Mesodermal cell (in vitro differentiated cells): Measurements from ENCODE around the gene TMEM94.
"Not testable (repeated sequence)": the region's sequence is repeated elsewhere in the genome, so short reads cannot be mapped to it uniquely, and the experiment has no call there.

Experiments
- H3K27ac ChIP-seq: 2 replicates; pipeline ENCODE4 v1.7.0; 2013; ENCODE audit warnings: mild to moderate bottlenecking, low read depth, low read length, moderate library complexity; ENCODE audit not compliant: severe bottlenecking
- H3K36me3 ChIP-seq: 2 replicates; pipeline ENCODE4 v1.7.1; 2013; ENCODE audit warnings: mild to moderate bottlenecking, low read length, moderate library complexity; ENCODE audit not compliant: control insufficient read depth, insufficient read depth
- H3K4me1 ChIP-seq: one replicate; pipeline ENCODE4 v1.7.1; 2013; ENCODE audit warnings: mild to moderate bottlenecking, low read length; ENCODE audit not compliant: insufficient read depth, control insufficient read depth, poor library complexity, severe bottlenecking
- H3K4me3 ChIP-seq: 2 replicates; pipeline ENCODE4 v1.7.0; 2013; ENCODE audit warnings: low read length, control low read depth, mild to moderate bottlenecking; ENCODE audit not compliant: insufficient read depth, poor library complexity, severe bottlenecking; ENCODE audit errors: extremely low read depth
- H3K9me3 ChIP-seq: 2 replicates; pipeline ENCODE4 v1.7.1; 2013; ENCODE audit warnings: mild to moderate bottlenecking, low read length, moderate library complexity; ENCODE audit not compliant: control insufficient read depth
- WGBS, 2 experiments: methylation state at CpG; one replicate each; pipeline ENCODE4 v1.1.5; 2013; ENCODE audit warnings: missing lambda C conversion rate in 2 of 2; ENCODE audit not compliant: insufficient coverage in 2 of 2; 5-methylcytosine and 5-hydroxymethylcytosine counted together

Gene TMEM94

DNA sequence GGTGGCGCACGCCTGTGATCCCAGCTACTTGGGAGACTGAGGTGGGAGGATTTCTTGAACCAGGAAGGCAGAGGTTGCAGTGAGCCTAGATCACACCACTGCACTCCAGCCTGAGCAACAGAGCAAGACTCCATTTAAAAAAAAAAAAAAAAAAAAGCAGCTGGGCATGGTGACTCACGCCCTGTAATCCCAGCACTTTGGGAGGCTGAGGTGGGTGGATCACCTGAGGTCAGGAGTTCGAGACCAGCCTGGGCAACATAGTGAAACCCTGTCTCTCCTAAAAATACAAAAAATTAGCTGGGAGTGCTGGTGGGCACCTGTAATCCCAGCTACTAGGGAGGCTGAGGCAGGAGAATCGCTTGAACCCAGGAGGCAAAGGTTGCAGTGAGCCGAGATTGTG, 10.5 kb upstream of the TMEM94 start:
- H3K9me3 ChIP-seq, H3K27ac ChIP-seq, H3K36me3 ChIP-seq, H3K4me3 ChIP-seq: not testable (repeated sequence)
- WGBS, 2 experiments = 89 to 100% methylated on average over 2 to 4 of the region's 6 CpGs
- peaks cover 20% of the 10 kb centered on the region for H3K4me1 ChIP-seq

DNA sequence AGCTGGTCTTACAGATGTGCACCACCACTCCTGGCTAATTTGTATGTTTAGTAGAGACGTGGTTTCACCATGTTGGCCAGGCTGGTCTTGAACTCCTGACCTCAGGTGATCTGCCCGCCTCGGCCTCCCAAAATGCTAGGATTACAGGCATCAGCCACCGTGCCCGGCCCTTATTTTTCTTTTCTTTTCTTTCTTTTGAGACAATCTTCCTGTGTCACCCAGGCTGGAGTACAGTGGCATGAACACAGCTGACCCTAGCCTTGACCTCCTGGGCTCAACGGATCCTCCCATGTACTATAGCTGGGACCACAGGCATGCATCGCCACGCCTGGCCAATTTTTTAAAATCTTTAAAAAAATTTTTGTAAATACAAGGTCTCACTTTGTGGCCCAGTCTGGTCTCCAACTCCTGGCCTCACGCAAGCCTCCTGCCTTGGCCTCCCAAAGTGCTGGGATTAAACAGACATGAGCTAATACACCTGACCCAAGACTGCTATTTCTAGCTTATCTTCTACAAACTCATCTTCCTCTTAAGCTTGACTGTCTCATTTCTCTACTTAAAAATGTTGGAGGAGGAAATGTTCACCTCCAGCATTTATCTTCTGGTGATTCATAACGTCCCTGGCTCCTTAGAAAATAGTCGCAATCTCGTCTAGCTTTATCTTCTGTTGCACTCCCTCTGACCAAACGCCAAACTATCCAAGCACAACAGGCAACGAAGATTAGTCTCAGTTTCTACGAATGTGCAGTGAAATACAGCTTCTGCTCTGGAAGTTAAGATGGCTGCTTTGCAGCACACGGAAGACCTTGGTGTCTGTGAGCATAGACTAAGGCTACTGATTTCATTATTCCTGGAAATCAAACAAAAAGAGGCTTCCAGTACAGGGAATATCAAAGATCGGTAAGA, 8.2 kb upstream of the TMEM94 start:
- 86 to 90% methylated on average over 16 to 17 of the region's 17 CpGs for WGBS, 2 experiments
- Histone ChIP-seq H3K4me1 (peaks cover 8% of the 10 kb centered on the region), H3K27ac (peak overlapping the region; percentile 36), H3K36me3 (no peaks in the 10 kb centered on the region), H3K4me3 (no peak overlapping the region), H3K9me3 (no peaks in the 10 kb centered on the region)

DNA sequence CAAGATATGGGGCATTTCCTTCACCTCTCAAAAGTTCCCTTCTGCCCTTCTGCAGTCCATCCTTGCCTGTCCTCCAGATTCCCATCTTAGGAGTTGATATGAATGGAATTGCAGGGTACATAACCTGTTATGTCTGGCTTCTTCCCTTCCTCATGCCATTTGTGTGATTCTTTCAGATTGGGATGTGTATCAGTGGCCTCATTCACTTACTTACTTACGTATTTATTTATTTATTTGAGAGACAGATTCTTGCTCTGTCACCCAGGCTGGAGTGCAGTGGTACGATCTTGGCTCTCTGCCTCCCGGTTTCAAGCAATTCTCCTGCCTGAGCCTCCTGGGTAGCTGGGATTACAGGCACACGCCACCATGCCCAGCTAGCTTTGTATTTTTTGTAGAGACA, 6.2 kb upstream of the TMEM94 start:
- Histone ChIP-seq H3K27ac (no peak overlapping the region), H3K4me1 (peaks cover 11% of the 10 kb centered on the region), H3K4me3 (no peak overlapping the region), H3K9me3 (no peaks in the 10 kb centered on the region), H3K36me3 (no peaks in the 10 kb centered on the region)
- 92 to 94% methylated on average over 3 to 4 of the region's 4 CpGs for WGBS, 2 experiments

DNA sequence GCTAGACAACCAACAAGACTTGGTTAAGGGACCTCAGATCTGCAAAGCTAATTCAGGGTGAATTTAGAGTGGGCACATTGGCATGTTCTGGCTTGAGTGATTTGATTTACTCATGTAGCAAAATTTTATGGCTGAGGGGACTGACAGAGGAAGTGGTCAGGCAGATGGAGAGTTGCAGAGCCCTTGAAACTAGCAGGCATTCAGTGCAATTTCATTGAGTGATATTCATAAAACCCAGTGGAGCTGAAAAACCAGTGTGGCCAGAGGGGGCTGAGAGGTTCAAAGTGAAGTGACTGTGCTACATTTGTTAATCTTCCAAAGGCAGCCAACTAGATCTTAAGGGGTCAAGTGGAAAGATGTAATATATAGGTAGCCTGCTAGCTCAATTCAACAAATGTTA, 2.2 kb upstream of the TMEM94 start:
- Histone ChIP-seq H3K9me3 (no peaks in the 10 kb centered on the region), H3K4me3 (no peak overlapping the region), H3K36me3 (no peaks in the 10 kb centered on the region), H3K4me1 (peaks cover 16% of the 10 kb centered on the region), H3K27ac (no peak overlapping the region)

DNA sequence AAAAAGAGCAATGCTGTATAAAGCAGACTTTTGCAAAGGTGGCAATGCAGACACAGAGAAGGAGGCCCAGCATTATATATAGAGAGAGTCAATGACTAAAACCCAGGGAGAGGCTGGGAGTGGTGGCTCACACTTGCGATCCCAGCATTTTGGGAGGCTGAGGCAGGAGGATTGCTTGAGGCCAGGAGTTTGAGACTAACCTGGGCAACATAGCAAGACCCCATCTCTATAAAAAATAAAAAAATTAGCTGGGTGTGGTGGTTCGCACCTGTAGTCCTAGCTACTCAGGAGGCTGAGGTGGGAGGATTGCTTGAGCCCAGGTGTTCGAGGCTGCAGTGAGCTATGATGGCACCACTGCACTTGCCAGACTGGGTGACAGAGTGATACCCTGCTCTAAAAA, 1.8 kb upstream of the TMEM94 start:
- 100% methylated on average over 3 of the region's 3 CpGs; no CpG with 5 or more reads in 1 of the 2 experiments for WGBS, 2 experiments
- H3K36me3 ChIP-seq, H3K4me3 ChIP-seq, H3K9me3 ChIP-seq, H3K27ac ChIP-seq: not testable (repeated sequence)
- peaks cover 16% of the 10 kb centered on the region for H3K4me1 ChIP-seq

DNA sequence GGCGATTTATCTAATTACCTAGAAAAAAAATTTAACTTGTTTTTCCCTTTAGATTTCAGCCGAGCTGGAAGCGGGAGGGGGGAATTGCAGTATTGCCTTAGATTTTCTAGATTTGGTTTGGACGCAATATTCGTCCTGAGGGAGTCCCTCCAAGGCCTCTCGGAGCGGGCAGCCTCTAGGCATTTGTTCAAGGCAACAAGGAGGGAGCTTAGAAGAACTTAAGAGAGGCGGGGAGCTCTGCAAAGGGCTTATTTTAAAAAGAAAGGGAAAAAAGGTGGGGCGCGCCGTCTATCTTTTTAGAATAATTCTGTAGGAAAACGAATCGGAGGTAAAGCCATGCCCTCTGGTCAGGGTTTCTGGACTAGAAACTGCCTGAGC, 407 bp upstream of the TMEM94 start:
- H3K4me3 ChIP-seq = peak overlapping the region; percentile 76
- H3K4me1 ChIP-seq = peaks cover 16% of the 10 kb centered on the region
- H3K36me3 ChIP-seq = no peaks in the 10 kb centered on the region
- H3K9me3 ChIP-seq = no peaks in the 10 kb centered on the region
- WGBS, 2 experiments = 12% methylated on average over 10 to 11 of the region's 13 CpGs
- H3K27ac ChIP-seq = peak overlapping the region; percentile 62

DNA sequence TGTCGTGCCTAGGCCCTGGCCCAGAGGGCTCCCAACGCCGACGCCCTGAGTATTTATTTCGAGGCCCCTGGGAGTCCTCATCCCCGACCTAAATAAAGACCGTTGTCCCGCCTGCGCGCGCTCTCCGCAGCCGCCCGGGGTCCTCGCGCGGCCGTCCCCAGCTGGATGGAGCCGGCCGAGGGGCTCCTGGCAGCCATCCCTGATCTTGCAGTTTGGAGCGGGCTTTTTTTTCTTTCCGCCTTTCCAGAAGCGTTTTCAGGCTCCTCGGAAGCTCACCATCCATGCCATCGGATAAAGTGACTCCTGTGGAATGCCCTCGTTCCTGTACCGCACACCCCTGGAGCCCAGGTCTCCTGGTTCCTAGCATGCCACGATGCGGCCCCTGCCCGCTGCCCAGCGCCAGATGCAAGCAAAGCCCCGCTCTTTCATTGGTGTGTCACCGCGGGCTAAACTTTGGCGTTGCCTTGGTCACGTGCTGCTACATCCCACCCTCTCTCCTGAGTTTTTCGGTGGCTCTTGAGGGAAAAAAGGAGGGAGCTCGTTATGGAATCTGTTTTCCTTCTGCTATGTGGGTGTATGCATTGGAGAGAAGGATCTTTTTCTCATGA, 716 bp downstream of the TMEM94 start:
- no peaks in the 10 kb centered on the region for H3K36me3 ChIP-seq
- no peaks in the 10 kb centered on the region for H3K9me3 ChIP-seq
- H3K4me1 ChIP-seq = peaks cover 16% of the 10 kb centered on the region
- peak overlapping the region; percentile 76 for H3K4me3 ChIP-seq
- H3K27ac ChIP-seq = peak overlapping the region; percentile 87
- WGBS, 2 experiments = 2% methylated on average over 34 to 37 of the region's 38 CpGs

DNA sequence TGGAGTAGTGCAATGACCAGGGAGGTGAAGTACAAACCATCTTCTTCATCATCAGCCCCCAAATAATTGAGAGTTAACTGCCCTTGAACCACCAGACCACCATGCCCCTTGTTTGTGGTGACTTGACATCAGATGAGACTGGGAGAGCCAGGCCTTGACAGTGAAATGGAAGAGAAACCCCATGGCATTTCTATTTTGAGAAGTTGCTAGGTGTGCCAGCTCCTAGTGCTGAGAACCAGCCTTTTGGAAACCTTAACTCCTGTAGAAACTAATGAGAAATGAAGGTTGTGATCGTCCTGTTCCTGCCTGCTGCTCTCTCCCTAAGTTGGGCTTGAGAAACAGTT, 2.8 kb downstream of the TMEM94 start:
- no peaks in the 10 kb centered on the region for H3K9me3 ChIP-seq
- H3K4me3 ChIP-seq = no peak overlapping the region
- WGBS, 2 experiments = no CpG with 5 or more reads among the region's 1 CpG
- no peaks in the 10 kb centered on the region for H3K36me3 ChIP-seq
- no peak overlapping the region for H3K27ac ChIP-seq
- H3K4me1 ChIP-seq = peaks cover 10% of the 10 kb centered on the region

DNA sequence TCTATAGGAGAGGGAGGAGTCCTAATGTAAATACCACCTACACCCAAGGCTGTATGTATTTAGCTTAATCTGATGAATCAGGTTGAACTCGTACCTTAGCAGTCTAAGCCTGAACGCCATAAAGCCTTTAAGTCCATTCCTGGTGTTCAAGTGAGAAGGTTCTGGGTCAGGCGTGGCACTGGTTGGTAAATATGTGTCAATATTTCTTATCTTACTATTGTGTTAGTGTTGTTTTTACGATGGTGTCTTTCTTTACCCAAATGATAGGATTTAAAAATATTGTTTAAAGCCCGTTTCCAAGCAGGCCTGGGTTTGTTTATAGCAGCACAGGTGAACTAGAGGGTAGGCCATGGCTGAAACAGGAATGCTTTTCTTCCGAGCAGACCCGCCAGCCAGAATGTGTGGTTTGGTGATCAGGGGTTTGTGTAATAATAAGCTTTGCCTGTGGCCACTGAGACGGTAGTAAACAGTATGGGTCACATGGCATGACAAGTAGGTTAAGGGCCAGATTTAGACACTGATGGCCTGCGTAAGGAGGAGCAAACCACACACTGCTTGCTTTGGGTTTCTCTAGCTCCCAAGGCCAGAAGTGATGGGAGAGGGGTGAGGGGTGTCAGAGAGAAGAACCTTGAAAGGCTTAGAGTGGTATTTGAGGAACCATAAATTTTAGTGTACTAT, 3.3 kb downstream of the TMEM94 start:
- no peak overlapping the region for H3K27ac ChIP-seq
- WGBS, 2 experiments = 93 to 96% methylated on average over 7 to 9 of the region's 9 CpGs
- H3K4me3 ChIP-seq = no peak overlapping the region
- no peaks in the 10 kb centered on the region for H3K36me3 ChIP-seq
- no peaks in the 10 kb centered on the region for H3K9me3 ChIP-seq
- peaks cover 9% of the 10 kb centered on the region for H3K4me1 ChIP-seq

DNA sequence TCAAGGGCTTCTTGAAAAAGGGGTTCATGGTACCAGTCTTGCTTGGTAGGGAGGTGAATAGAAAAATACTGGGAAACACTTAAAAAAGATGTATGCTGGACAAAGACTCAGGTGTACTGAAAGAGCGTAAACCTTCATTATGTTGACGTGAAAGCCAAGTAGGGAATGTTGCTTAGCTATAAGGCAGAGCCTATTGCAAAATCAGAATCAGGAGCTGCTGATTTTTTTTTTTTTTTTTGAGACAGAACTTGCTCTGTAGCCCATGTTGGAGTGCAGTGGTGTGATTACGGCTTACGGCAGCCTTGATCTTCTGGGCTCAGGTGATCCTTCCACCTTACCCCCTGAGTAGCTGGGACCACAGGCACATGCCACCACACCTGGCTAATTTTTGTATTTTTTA, 3.9 kb downstream of the TMEM94 start:
- peaks cover 9% of the 10 kb centered on the region for H3K4me1 ChIP-seq
- H3K9me3 ChIP-seq = no peaks in the 10 kb centered on the region
- H3K27ac ChIP-seq = no peak overlapping the region
- H3K36me3 ChIP-seq = no peaks in the 10 kb centered on the region
- no peak overlapping the region for H3K4me3 ChIP-seq
- WGBS, 2 experiments = 97 to 98% methylated on average over 4 of the region's 4 CpGs

DNA sequence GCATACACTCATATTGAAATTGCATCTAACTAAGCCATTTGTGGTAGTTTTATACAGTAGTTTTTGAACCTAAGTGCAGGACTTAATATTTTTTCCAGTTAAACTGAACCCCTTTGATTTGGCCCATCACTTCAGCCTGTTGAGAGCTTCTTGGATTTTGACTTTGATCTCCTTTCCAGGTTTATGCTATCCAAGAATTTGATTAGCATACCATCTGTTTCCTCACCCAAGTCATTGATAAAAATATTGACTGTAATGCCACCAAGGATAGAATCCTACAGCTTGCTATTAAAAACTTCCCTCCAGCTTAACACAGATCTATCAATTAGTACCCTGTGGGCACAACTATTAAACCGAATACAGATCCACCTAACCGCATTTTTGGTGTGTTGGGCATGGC, 7.2 kb downstream of the TMEM94 start:
- WGBS, 2 experiments = 100% methylated on average over 2 of the region's 2 CpGs; no CpG with 5 or more reads in 1 of the 2 experiments
- Histone ChIP-seq H3K4me1 (no peaks in the 10 kb centered on the region), H3K4me3 (no peak overlapping the region), H3K9me3 (no peaks in the 10 kb centered on the region), H3K36me3 (peaks cover 9% of the 10 kb centered on the region), H3K27ac (no peak overlapping the region)
